LNCAP (cell line): ENCODE measurements around the gene TBX3.

ENCODE experiments used
- TF ChIP-seq, protein P1 (sequence below): fragments of 450-650 bp; IDR thresholded peaks from 2 replicates; pipeline ENCODE4 v1.5.1; 2017; ENCODE audit warnings: mild to moderate bottlenecking

TBX3 gene

DNA sequence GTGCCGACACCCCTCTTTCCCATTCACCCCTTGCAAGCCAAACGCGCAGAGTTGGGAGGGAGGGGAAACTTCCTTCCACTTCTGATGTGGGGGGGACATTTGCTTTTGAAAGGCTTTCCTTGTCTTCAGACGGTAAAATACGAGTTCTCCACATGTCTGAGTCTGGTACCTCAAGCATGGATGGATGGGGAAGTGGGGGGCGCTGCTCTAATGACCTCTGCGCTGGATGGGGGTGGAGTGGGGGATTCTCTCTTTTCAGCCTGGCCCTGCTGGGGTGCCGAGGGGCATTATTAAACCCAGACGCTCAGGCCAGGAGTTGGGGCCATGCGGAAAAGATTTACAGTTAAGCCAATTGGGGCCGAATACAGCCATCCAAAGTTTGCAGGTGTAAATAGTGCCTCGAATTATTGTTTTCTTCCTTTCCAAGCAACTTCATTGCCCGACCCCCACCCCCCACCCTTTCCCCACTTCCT is 9.1 kb upstream of the TBX3 start:
- TF ChIP-seq, protein P1, sequence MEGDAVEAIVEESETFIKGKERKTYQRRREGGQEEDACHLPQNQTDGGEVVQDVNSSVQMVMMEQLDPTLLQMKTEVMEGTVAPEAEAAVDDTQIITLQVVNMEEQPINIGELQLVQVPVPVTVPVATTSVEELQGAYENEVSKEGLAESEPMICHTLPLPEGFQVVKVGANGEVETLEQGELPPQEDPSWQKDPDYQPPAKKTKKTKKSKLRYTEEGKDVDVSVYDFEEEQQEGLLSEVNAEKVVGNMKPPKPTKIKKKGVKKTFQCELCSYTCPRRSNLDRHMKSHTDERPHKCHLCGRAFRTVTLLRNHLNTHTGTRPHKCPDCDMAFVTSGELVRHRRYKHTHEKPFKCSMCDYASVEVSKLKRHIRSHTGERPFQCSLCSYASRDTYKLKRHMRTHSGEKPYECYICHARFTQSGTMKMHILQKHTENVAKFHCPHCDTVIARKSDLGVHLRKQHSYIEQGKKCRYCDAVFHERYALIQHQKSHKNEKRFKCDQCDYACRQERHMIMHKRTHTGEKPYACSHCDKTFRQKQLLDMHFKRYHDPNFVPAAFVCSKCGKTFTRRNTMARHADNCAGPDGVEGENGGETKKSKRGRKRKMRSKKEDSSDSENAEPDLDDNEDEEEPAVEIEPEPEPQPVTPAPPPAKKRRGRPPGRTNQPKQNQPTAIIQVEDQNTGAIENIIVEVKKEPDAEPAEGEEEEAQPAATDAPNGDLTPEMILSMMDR, result no peak

DNA sequence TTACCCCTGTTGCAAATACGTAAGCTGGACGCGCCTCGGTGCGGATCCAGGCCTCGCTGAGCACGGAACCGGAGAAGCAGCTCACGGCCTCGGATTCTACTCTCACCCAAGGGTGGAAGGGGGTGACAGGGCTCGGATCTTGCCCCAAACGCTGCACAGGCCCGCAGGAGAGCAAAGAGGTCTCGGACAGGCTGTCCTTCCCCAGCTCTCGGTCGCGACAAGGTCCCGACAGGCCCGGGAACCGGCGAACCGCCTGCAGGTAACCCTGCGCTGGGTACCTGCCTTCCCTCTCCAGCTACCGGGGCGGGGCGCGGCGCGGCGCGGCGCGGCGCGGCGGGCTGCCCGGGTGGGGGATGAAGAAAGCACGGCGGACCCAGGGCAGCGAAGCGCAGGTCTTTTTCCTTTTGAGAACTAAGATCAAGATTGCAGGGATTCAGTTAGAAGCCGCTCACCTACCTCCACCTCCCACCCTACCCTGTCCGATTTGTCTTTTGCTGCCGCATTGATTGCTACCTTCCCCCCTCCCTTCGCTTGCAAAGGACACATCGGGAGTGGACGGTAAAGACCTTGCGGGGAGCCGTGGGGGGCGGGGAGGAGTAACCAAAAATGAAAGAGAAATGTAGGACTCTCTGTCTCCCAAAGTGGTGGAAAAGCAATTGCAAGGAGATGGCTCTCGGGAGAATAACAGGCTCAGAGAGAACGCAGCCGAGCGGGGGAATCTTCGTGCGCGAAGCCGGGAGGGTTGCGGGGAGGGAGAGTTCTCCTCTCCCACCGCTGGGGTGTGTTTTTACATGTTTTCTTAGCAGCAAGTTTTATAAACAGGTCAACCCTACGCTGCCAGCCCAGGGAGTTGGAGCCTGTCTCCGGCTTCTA is 8.4 kb upstream of the TBX3 start:
- TF ChIP-seq, protein P1, result no peak

DNA sequence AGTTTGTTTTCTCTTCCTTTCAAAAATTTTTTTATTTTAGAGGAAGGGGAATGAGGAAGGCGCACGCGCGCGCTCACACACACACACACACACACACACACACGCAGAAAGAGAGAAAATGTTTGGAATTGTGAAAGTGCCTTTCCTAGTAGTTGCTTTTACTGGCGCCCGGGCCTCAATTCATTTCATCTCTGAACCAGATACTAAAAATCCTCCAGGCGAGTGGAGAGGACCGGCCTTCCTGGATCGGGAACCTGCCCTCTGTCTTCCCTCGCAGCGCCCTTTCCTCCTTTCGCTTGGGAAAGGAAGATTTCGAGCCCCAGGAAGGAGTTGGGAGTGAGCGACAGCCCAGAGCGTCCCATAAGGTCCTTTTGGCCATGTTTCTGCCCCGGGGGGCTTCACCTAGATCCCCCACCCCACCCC is 7.8 kb upstream of the TBX3 start:
- TF ChIP-seq, protein P1, result no peak

DNA sequence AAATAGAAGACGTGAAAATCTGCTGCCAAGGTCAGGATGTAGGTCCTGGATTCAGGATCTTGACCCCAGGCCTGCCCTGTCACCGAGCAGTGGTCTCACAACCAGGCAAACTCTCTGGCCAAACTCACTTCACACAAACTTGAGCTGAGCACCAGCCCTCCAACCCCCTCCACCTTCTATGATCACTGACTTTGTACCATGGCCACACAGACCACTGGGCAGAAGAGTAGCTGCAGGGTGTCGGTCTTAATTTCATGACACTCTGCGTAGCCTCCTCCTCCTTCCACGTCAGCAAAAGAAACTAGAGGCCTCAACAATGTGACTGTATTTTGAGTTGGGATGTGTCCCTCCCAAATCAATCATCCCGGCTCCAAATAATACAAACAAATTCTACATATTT is 7.2 kb upstream of the TBX3 start:
- TF ChIP-seq, protein P1, result no peak

GRCh38 chr12:114690267-114691135 is 6.5 kb upstream of the TBX3 start:
- TF ChIP-seq, protein P1, result no peak

DNA sequence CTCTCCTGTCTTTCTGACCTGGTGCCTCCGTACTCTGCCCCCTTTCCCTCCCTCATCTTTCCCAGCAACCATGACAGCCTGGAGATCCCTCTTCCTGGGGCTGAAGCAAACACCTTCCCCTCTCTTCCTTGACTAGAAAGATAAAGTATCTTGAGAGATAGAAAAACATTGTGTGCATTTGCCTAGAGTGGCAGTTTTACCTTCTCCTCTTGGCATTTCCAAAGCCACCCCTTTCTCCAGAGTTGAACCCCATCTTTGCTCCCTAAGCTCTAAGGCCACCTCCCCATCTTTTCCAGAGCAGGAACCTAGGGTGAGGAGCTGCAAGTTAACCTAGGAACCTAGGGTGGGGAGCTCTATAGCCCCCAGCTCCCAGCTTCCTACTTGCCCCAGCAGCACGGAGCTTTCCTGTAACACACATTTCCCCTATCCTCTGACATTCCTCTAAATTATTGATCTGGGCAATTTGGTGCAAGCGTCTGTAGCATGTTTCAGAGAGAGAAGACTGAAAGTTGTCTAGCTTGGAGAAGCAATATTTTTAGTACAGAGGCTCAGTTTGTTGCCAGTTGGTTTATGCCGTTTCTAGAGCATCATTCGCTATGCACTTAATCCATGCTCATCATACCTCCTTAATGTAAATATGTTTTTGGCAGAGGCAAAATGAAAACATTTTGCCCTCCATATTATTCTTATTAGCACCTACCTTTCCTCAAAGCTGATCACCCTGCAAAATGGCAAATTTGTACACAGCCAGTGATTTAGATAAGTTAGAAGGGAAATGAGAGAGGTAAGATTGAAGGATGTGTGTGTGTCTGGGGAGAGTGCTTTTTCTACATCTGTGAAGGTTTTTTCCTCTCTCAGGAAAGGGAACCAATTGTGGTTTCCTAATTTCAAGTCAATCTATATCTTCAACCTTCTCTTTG is 5.4 kb upstream of the TBX3 start:
- TF ChIP-seq, protein P1, result no peak
